Liver (tissue), 9 donors: ENCODE measurements around the gene DBET. TPM values are rescaled to one million over a fixed set of nuclear protein-coding genes. Genes with fewer than 3 reads are reported as not detected.

Experiments used
- DNase-seq: peaks from one replicate; pipeline ENCODE4 v3.0.0-alpha.2; 2017; ENCODE audit warnings: low spot score
- H3K27ac ChIP-seq, 2 donors: one replicate each; pipeline ENCODE4 v1.7.0; 2013; ENCODE audit warnings: inconsistent platforms in 2 of 2, low read length in 2 of 2, control low read depth in 1 of 2, low read depth in 1 of 2, mild to moderate bottlenecking in 1 of 2
- H3K27me3 ChIP-seq, 4 donors: one replicate each; pipeline versions ENCODE4 v1.6.1 to v1.7.0; 2013; ENCODE audit warnings: low read length in 3 of 4, inconsistent platforms in 1 of 4, mild to moderate bottlenecking in 1 of 4, moderate library complexity in 1 of 4; ENCODE audit not compliant: control insufficient read depth in 4 of 4, insufficient read depth in 4 of 4
- H3K36me3 ChIP-seq, 4 donors: one replicate each; pipeline versions ENCODE4 v1.6.1 to v1.7.0; 2013; ENCODE audit warnings: low read length in 3 of 4, mild to moderate bottlenecking in 3 of 4, low read depth in 1 of 4, moderate library complexity in 1 of 4; ENCODE audit not compliant: control insufficient read depth in 4 of 4, insufficient read depth in 3 of 4
- H3K4me1 ChIP-seq, 4 donors: one replicate each; pipeline versions ENCODE4 v1.6.1 to v1.7.0; 2013; ENCODE audit warnings: low read length in 3 of 4, mild to moderate bottlenecking in 3 of 4, moderate library complexity in 1 of 4; ENCODE audit not compliant: control insufficient read depth in 4 of 4, insufficient read depth in 4 of 4
- H3K4me3 ChIP-seq, 3 donors: one replicate each; pipeline versions ENCODE4 v1.6.1 to v1.7.0; 2013; ENCODE audit warnings: low read length in 3 of 3, control low read depth in 1 of 3, low read depth in 1 of 3, mild to moderate bottlenecking in 1 of 3
- H3K9ac ChIP-seq, 2 donors: one replicate each; pipeline ENCODE4 v1.7.0; 2013; ENCODE audit warnings: low read length in 2 of 2, mild to moderate bottlenecking in 2 of 2, moderate library complexity in 2 of 2, control low read depth in 1 of 2, low read depth in 1 of 2
- H3K9me3 ChIP-seq, 4 donors: one replicate each; pipeline versions ENCODE4 v1.6.1 to v1.7.0; 2013; ENCODE audit warnings: low read length in 3 of 4; ENCODE audit not compliant: control insufficient read depth in 4 of 4
- ATF3 ChIP-seq: IDR thresholded peaks from 2 replicates; pipeline ENCODE4 v1.6.1; 2016; ENCODE audit warnings: antibody characterized with exemption
- CTCF ChIP-seq: fragments of 150-350 bp; IDR thresholded peaks from 2 replicates; pipeline ENCODE4 v1.5.1; 2017; ENCODE audit warnings: improper control_type of control experiment, low read depth, low read length; ENCODE audit not compliant: missing input control
- EGR1 ChIP-seq, 2 donors: IDR thresholded peaks; 2 replicates each; pipeline ENCODE4 v1.6.1; 2016 to 2018; ENCODE audit warnings: antibody characterized with exemption in 2 of 2, low read depth in 2 of 2
- FOXA1 ChIP-seq: IDR thresholded peaks from 2 replicates; pipeline ENCODE4 v1.6.1; 2016; ENCODE audit warnings: antibody characterized with exemption
- FOXA2 ChIP-seq: IDR thresholded peaks from 2 replicates; pipeline ENCODE4 v1.6.1; 2016; ENCODE audit warnings: antibody characterized with exemption
- GABPA ChIP-seq, 2 donors: IDR thresholded peaks in 1 of 2; conservative IDR thresholded peaks in 1 of 2; 2 replicates each; pipeline ENCODE4 v1.6.1; 2016; ENCODE audit warnings: antibody characterized with exemption in 2 of 2, mild to moderate bottlenecking in 1 of 2, moderate library complexity in 1 of 2
- HNF4A ChIP-seq, 2 donors: conservative IDR thresholded peaks; 2 replicates each; pipeline ENCODE4 v1.6.1; 2016; ENCODE audit warnings: antibody characterized with exemption in 2 of 2, mild to moderate bottlenecking in 2 of 2
- HNF4G ChIP-seq: IDR thresholded peaks from 2 replicates; pipeline ENCODE4 v1.6.1; 2016; ENCODE audit warnings: antibody characterized with exemption
- JUND ChIP-seq, 2 donors: IDR thresholded peaks; 2 replicates each; pipeline ENCODE4 v1.6.1; 2016; ENCODE audit warnings: antibody characterized with exemption in 2 of 2
- MAX ChIP-seq: IDR thresholded peaks from 2 replicates; pipeline ENCODE4 v1.6.1; 2016; ENCODE audit warnings: antibody characterized with exemption
- NR2F2 ChIP-seq: IDR thresholded peaks from 2 replicates; pipeline ENCODE4 v1.6.1; 2016; ENCODE audit warnings: antibody characterized with exemption
- RAD21 ChIP-seq, 2 donors: IDR thresholded peaks; 2 replicates each; pipeline ENCODE4 v1.6.1; 2016; ENCODE audit warnings: antibody characterized with exemption in 2 of 2, mild to moderate bottlenecking in 2 of 2
- REST ChIP-seq: IDR thresholded peaks from 2 replicates; pipeline ENCODE4 v1.6.1; 2016; ENCODE audit warnings: antibody characterized with exemption, mild to moderate bottlenecking
- RXRA ChIP-seq, 2 donors: IDR thresholded peaks; 2 replicates each; pipeline ENCODE4 v1.6.1; 2017 to 2018; ENCODE audit warnings: antibody characterized with exemption in 2 of 2, mild to moderate bottlenecking in 1 of 2
- SP1 ChIP-seq: IDR thresholded peaks from 2 replicates; pipeline ENCODE4 v1.6.1; 2018; ENCODE audit warnings: antibody characterized with exemption, mild to moderate bottlenecking
- TAF1 ChIP-seq: conservative IDR thresholded peaks from 2 replicates; pipeline ENCODE4 v1.6.1; 2016; ENCODE audit warnings: antibody characterized with exemption, mild to moderate bottlenecking
- YY1 ChIP-seq: IDR thresholded peaks from 2 replicates; pipeline ENCODE4 v1.6.1; 2016; ENCODE audit warnings: antibody characterized with exemption, mild to moderate bottlenecking
- ZBTB33 ChIP-seq: IDR thresholded peaks from 2 replicates; pipeline ENCODE4 v1.6.1; 2016; ENCODE audit warnings: antibody characterized with exemption
- WGBS: extraction: QIAGEN DNeasy Blood & Tissue Kit; methylation state at CpG from one replicate; pipeline ENCODE4 v1.1.7; 2013; 5-methylcytosine and 5-hydroxymethylcytosine counted together
- polyA plus RNA-seq, 2 donors: library from polyadenylated mRNA; stranded (reverse) in 1 of 2; unstranded in 1 of 2; fragments of 200-250 nt in 1 of 2; fragments of >200 nt in 1 of 2; fragmentation: Nextera tagmentation in 1 of 2; extraction: Ambion mirVana in 1 of 2; gene quantifications; one replicate each; pipeline versions ENCODE4 v1.2.1 to v1.2.3, GENCODE V29; 2013 to 2015
- total RNA-seq, 2 donors: library from RNA; depleted of rRNA; stranded (reverse); fragments of >200 nt; gene quantifications; one replicate each; pipeline ENCODE4 v1.2.3, GENCODE V29; 2014
- donor health status: healthy.
- donor health status: healthy.
- donor health status: healthy.
- donor health status: healthy.
- donor health status: healthy.

Gene DBET
- total and polyA plus RNA-seq, 4 donors = not detected

- 16% methylated on average over 43 of the region's 43 CpGs for WGBS
- Histone ChIP-seq H3K4me1 (peaks cover 2 to 21% (median 6%) of the 10 kb centered on the region in 4 donors), H3K27me3 (peaks cover 0 to 25% (median 9%) of the 10 kb centered on the region in 4 donors), H3K9me3 (no peaks in the 10 kb centered on the region), H3K4me3 (no peak overlapping the region), H3K36me3 (no peaks in the 10 kb centered on the region), H3K9ac (no peak overlapping the region), H3K27ac (no peak overlapping the region)
- no peak for DNase-seq
- no peak for TF ChIP-seq RAD21 (IDR thresholded peaks at IDR 0.05)
Observed at GRCh38 chr4:190016369-190017289, 47.7 kb upstream of the DBET start.

- H3K9me3 ChIP-seq = no peaks in the 10 kb centered on the region
- H3K9ac ChIP-seq = no peak overlapping the region
- no peak overlapping the region for H3K4me3 ChIP-seq
- H3K27ac ChIP-seq = no peak overlapping the region
- WGBS = 5% methylated on average over 62 of the region's 62 CpGs
- peaks cover 0 to 21% (median 9%) of the 10 kb centered on the region in 4 donors for H3K27me3 ChIP-seq
- no peak for DNase-seq
- peaks cover 2 to 21% (median 7%) of the 10 kb centered on the region in 4 donors for H3K4me1 ChIP-seq
- TF ChIP-seq RXRA (IDR thresholded peaks at IDR 0.05) (no peak), TAF1 (no peak), HNF4A (conservative IDR thresholded peaks at IDR 0.05) (no peak), CTCF (no peak), RAD21 (IDR thresholded peaks at IDR 0.05) (no peak), GABPA (IDR thresholded peaks at IDR 0.05 in 1 of 2, conservative IDR thresholded peaks at IDR 0.05 in 1 of 2) (no peak), JUND (IDR thresholded peaks at IDR 0.05) (no peak), FOXA1 (no peak), NR2F2 (no peak), EGR1 (IDR thresholded peaks at IDR 0.05; ENCODE audit: low read depth in 2 of 2) (no peak), HNF4G (no peak), MAX (no peak), REST (no peak), ZBTB33 (no peak), SP1 (no peak), YY1 (no peak), FOXA2 (no peak), ATF3 (no peak)
- no peaks in the 10 kb centered on the region for H3K36me3 ChIP-seq
Observed at GRCh38 chr4:190017357-190018200, 46.7 kb upstream of the DBET start.
